Measurements from ENCODE around the gene IQGAP3. TPM values are rescaled to one million over a fixed set of nuclear protein-coding genes. Genes with fewer than 3 reads are reported as not detected.
A peak's percentile ranks its signal among the peaks of the same experiment; 100 is the strongest.

Gene IQGAP3
- polyA plus RNA-seq, 1 donor: 13.9 TPM

DNA sequence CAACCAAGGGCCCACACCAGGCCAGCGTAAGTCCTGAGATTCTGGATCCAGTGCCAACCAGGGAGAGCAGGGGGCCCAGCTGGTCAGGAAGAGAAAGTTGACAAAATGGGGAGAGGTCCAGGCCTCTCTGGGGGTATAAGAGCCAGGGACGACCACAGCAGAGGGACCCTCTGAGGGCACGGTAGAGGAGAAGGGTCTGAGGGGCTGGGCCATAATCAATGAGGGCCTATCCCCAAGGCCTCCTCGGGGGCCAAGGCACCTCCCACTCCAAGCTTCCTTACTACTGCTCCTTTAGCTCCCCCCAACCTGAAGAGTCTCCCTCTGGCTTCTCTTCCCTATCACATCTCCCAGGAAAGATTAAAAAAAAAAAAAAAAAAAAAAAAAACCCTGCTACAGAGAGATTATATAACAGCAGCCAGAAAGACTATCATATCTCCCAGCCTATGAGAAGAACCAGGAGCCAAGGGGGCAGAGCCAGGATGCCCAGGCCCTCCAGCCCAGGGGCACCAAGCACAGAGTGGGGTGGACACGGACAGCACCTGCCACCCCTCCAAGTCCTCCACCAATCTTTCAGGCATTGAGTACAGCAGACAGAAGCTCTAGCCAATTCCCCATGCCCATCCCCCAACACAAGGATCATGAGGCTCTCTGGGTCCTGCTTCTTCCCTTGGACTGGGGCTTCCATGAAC is 74.5 kb downstream of the IQGAP3 start:
- H3K27ac ChIP-seq (ENCODE audit: low read length): peak overlapping the region; percentile 8
- no CpG with 5 or more reads among the region's 5 CpGs for WGBS (ENCODE audit: insufficient coverage, low lambda C conversion rate)
- H3K4me3 ChIP-seq (ENCODE audit: low read length): no peak overlapping the region
- H3K36me3 ChIP-seq (ENCODE audit: control insufficient read depth, insufficient read depth, low read length): peaks cover 10% of the 10 kb centered on the region
- H3K27me3 ChIP-seq (ENCODE audit: control insufficient read depth, insufficient read depth, low read length): no peaks in the 10 kb centered on the region
- peak in 1 of 2 donors; percentile 50 for DNase-seq
- no peaks in the 10 kb centered on the region for H3K9me3 ChIP-seq (ENCODE audit: control insufficient read depth, low read depth, low read length)
- peaks cover 62% of the 10 kb centered on the region for H3K4me1 ChIP-seq (ENCODE audit: control insufficient read depth, insufficient read depth, low read length)

DNA sequence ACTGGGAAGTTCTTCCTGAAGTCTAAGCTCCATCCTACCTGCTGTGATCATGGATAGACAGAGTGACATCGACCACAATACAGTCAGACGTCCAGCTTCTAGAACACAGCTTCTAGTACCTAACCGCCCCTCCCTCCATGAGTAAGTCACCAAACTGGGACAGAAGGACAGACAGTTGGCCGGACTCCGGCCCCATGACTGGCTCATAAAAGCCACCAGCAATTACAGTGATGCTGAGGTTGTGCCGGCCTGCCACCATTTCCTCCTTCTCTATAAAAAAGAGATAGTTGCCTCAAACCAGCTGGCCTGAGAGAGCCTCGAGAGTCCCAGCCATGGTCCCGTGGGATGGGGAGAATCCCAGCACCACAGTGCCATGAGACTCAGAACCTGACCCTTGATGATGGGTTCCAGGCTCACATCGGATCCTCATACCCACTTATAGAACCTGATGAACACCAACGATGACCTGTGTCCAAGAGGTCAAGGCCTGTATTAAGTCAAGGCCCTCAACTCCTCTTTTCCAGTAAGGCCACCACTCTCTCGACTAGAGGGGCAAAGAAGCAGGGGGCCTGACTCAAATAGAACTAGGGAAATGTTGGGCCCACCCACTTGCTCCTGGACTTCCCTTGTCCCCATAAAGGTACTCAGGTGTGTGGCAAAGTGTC is 75.2 kb downstream of the IQGAP3 start:
- peak in 1 of 2 donors; percentile 66 for DNase-seq

DNA sequence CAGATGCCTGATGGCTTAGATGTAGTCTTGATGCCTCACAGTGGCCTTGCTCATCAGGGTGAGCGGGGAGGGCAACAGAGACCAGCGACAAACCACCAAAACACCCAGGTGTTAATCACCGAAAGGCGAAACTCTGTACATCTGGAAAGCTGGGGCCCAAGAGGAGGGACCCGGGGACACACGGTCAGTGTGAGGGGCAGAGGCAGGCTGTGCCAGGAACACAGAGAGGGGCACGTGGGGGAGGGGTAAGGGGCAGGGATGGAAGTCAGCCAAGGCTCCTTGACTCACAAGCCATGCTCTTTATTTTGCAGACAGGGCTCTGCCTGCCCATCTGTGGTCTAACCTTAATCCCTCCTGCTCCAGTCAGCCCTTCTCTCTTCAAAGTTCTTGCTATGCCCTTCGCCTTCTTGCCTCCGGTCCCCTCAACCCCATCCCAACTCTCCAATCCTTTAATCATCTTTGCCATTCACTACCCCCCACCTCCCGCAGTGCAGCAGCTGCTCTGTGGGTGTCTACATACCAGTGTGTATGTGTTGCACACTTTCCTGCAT is 76.1 kb downstream of the IQGAP3 start:
- peaks cover 18% of the 10 kb centered on the region for H3K36me3 ChIP-seq (ENCODE audit: control insufficient read depth, insufficient read depth, low read length)
- H3K4me3 ChIP-seq (ENCODE audit: low read length): no peak overlapping the region
- H3K27ac ChIP-seq (ENCODE audit: low read length): peak overlapping the region; percentile 11
- DNase-seq: no peak
- H3K4me1 ChIP-seq (ENCODE audit: control insufficient read depth, insufficient read depth, low read length): peaks cover 59% of the 10 kb centered on the region
- H3K9me3 ChIP-seq (ENCODE audit: control insufficient read depth, low read depth, low read length): no peaks in the 10 kb centered on the region
- WGBS (ENCODE audit: insufficient coverage, low lambda C conversion rate): 83% methylated on average over 2 of the region's 10 CpGs
- no peaks in the 10 kb centered on the region for H3K27me3 ChIP-seq (ENCODE audit: control insufficient read depth, insufficient read depth, low read length)

More for the DNA sequence above, 75.2 kb downstream of the IQGAP3 start:
- Histone ChIP-seq H3K27me3 (ENCODE audit: control insufficient read depth, insufficient read depth, low read length) (no peaks in the 10 kb centered on the region), H3K9me3 (ENCODE audit: control insufficient read depth, low read depth, low read length) (no peaks in the 10 kb centered on the region), H3K36me3 (ENCODE audit: control insufficient read depth, insufficient read depth, low read length) (peaks cover 12% of the 10 kb centered on the region), H3K27ac (ENCODE audit: low read length) (peak overlapping the region; percentile 11), H3K4me3 (ENCODE audit: low read length) (no peak overlapping the region), H3K4me1 (ENCODE audit: control insufficient read depth, insufficient read depth, low read length) (peaks cover 59% of the 10 kb centered on the region)
- WGBS (ENCODE audit: insufficient coverage, low lambda C conversion rate): no CpG with 5 or more reads among the region's 11 CpGs

DNA sequence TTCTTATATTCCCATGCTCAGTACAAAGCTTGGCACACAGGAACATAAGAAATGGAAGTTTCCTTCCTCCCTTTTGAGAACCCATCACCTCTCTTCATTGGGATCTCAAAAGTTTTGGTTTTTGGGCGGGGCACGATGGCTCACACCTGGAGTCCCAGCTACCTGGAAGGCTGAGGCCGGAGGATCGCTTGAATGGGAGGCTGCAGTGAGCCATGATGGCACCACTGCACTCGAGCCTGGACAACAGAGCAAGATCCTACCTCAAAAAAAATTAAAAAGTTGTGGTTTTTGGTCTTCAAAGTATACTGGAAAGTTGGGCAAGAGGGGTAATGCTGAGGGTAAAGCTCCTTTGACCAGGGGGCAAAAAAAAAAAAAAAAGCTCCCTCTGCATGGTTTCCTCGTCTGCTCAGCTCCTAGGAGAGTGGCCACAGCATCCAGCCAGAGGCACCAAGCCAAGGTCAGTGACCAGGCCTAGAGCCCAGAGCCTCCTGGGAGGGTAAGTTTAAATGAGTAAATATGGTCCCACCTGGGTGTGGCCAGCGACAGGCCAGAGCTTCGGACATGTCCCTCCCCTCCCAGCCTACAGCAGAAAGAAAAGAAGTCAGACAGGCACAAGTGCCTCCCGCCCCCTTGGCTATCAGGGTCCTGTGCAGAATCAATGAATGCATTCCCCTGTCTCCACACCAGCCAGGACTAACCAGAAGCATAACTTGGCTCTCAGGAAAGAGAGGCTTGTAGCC is 76.8 kb downstream of the IQGAP3 start:
- H3K27me3 ChIP-seq (ENCODE audit: control insufficient read depth, insufficient read depth, low read length): no peaks in the 10 kb centered on the region
- H3K27ac ChIP-seq (ENCODE audit: low read length): no peak overlapping the region
- DNase-seq: no peak
- H3K36me3 ChIP-seq (ENCODE audit: control insufficient read depth, insufficient read depth, low read length): peaks cover 22% of the 10 kb centered on the region
- peaks cover 67% of the 10 kb centered on the region for H3K4me1 ChIP-seq (ENCODE audit: control insufficient read depth, insufficient read depth, low read length)
- no peaks in the 10 kb centered on the region for H3K9me3 ChIP-seq (ENCODE audit: control insufficient read depth, low read depth, low read length)
- no CpG with 5 or more reads among the region's 9 CpGs for WGBS (ENCODE audit: insufficient coverage, low lambda C conversion rate)
- no peak overlapping the region for H3K4me3 ChIP-seq (ENCODE audit: low read length)

DNA sequence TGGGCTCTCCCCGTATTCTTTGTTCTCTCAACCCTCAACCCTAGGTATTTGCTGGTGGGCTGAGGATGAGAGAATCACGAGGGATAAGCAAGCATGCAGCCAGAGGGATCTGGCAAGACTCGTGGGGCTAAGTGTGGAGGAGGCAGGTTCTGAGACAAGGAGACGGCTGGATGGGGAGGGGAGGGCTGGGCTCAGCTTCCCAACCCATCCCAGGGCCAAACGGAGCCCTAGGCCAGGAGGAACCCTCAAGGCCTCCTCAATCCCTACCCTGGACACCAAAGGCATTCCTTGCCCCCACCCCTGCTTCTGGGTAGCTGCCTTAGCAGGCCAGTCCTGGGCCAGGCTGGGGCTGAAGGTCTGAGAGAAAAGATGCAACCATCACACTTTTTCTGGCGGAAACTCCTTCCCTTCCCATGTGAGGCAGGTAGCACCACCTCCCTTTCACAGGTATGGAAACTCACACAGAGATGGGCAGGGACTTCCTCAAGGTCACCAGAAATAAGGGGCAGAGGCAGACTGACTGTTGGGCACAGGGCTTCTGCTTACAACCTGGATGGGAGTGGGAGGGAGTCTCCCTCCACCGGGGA is 78.0 kb downstream of the IQGAP3 start:
- H3K27me3 ChIP-seq (ENCODE audit: control insufficient read depth, insufficient read depth, low read length): no peaks in the 10 kb centered on the region
- H3K36me3 ChIP-seq (ENCODE audit: control insufficient read depth, insufficient read depth, low read length): peaks cover 22% of the 10 kb centered on the region
- no peak overlapping the region for H3K27ac ChIP-seq (ENCODE audit: low read length)
- H3K4me1 ChIP-seq (ENCODE audit: control insufficient read depth, insufficient read depth, low read length): peaks cover 78% of the 10 kb centered on the region
- no peak for DNase-seq
- 100% methylated on average over 1 of the region's 7 CpGs for WGBS (ENCODE audit: insufficient coverage, low lambda C conversion rate)
- H3K4me3 ChIP-seq (ENCODE audit: low read length): no peak overlapping the region
- H3K9me3 ChIP-seq (ENCODE audit: control insufficient read depth, low read depth, low read length): no peaks in the 10 kb centered on the region

DNA sequence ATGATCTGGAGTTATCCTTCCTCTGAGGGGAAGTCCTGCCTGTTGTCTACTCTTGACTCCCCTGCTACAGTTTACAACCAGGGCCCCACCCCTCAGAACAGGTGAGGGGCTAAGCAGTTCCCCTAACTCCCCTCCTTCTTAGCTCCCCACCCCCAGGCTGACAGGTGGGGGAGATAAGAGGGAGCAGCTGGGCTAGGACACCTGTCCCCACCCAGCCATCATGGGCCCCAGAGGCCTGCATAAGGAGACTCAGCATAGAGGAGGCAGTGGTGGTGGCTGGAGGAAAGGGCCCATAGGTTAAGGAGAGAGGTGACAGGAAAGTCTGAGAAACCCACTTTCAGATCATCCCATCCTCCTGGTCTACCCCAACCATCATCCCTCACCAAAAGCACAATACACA is 78.6 kb downstream of the IQGAP3 start:
- no peak overlapping the region for H3K4me3 ChIP-seq (ENCODE audit: low read length)
- H3K27me3 ChIP-seq (ENCODE audit: control insufficient read depth, insufficient read depth, low read length): no peaks in the 10 kb centered on the region
- H3K27ac ChIP-seq (ENCODE audit: low read length): no peak overlapping the region
- peaks cover 80% of the 10 kb centered on the region for H3K4me1 ChIP-seq (ENCODE audit: control insufficient read depth, insufficient read depth, low read length)
- no peak for DNase-seq
- H3K9me3 ChIP-seq (ENCODE audit: control insufficient read depth, low read depth, low read length): no peaks in the 10 kb centered on the region
- peaks cover 22% of the 10 kb centered on the region for H3K36me3 ChIP-seq (ENCODE audit: control insufficient read depth, insufficient read depth, low read length)

DNA sequence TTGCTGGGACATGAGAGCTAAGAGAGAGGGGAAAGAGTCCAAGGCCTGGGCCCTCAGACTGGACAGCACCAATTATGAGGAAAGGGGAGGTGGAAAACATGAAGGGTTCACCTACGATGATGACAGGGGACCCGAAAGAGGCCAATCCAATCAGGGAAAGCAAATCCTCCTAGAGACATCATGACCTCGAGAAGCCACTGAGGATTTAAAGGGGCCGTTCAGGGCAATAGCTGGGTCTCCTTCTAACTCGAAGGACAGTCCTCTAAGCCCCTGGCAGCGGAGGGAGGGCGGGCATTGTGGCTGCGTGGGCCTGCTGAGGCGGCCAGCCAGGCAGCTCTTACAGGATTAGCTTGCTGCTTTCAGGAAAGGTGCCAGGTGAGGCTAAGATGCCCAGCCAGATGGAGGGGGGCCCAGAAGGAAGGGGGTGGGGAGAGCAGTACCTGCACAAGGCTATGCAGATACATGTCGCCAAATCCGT is 79.2 kb downstream of the IQGAP3 start:
- no peak overlapping the region for H3K4me3 ChIP-seq (ENCODE audit: low read length)
- no peak overlapping the region for H3K27ac ChIP-seq (ENCODE audit: low read length)
- no peaks in the 10 kb centered on the region for H3K9me3 ChIP-seq (ENCODE audit: control insufficient read depth, low read depth, low read length)
- WGBS (ENCODE audit: insufficient coverage, low lambda C conversion rate): no CpG with 5 or more reads among the region's 11 CpGs
- DNase-seq: no peak
- no peaks in the 10 kb centered on the region for H3K27me3 ChIP-seq (ENCODE audit: control insufficient read depth, insufficient read depth, low read length)
- peaks cover 26% of the 10 kb centered on the region for H3K36me3 ChIP-seq (ENCODE audit: control insufficient read depth, insufficient read depth, low read length)
- peaks cover 76% of the 10 kb centered on the region for H3K4me1 ChIP-seq (ENCODE audit: control insufficient read depth, insufficient read depth, low read length)

DNA sequence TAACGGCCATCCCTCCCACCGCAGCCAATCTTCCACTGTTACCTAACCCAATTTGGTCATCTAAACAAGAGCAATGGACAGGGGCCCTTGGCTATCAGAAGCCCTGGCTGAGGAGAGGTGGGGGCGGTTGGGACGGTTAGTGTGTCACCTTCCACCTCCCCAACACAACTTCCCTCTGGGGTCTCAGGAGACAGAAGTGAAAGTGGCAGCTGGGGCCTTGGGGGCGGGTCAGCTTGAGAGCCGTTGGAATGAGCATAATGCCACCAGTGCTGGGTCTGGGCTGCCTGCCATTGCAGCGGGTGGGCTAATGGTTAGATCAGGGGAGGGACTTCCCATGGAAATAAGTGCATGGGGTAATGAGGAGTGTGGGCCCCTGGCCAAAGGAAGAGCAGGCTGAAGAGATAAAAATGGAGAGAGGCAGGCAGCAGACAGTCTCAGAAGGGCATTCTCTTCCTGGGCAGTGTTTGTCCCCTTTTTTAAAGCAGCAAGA is 79.7 kb downstream of the IQGAP3 start:
- no peak overlapping the region for H3K4me3 ChIP-seq (ENCODE audit: low read length)
- H3K4me1 ChIP-seq (ENCODE audit: control insufficient read depth, insufficient read depth, low read length): peaks cover 71% of the 10 kb centered on the region
- H3K9me3 ChIP-seq (ENCODE audit: control insufficient read depth, low read depth, low read length): no peaks in the 10 kb centered on the region
- H3K27me3 ChIP-seq (ENCODE audit: control insufficient read depth, insufficient read depth, low read length): no peaks in the 10 kb centered on the region
- DNase-seq: no peak
- H3K36me3 ChIP-seq (ENCODE audit: control insufficient read depth, insufficient read depth, low read length): peaks cover 30% of the 10 kb centered on the region
- no peak overlapping the region for H3K27ac ChIP-seq (ENCODE audit: low read length)
- WGBS (ENCODE audit: insufficient coverage, low lambda C conversion rate): no CpG with 5 or more reads among the region's 7 CpGs

DNA sequence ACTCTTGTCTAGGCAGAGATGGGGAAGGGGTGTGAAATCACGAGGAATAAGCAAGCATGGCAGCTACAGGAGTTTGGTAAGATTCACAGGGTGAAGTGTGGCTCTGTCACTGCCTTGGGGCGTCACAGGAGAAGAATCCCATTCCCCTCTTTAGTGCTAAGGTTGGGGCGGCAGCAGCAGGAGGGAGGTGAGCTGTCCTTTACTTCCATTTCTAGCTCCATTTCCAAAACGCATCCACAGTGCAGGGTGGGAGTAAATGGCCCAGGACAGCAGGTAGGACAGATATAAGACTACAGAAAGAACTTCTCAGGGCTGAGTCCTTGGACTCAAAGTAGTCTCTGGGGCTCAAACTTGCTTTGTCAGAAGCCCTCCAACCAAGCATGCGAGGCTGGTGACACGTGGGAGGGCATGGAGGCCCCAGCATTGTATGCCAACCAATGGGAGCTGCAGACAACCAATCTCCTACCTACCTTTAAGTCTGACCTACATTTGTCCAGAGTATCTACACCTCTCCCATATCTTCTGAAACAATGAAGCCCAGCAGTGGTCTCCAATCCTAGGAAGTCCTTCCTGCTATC is 80.3 kb downstream of the IQGAP3 start:
- H3K27me3 ChIP-seq (ENCODE audit: control insufficient read depth, insufficient read depth, low read length): no peaks in the 10 kb centered on the region
- peaks cover 66% of the 10 kb centered on the region for H3K4me1 ChIP-seq (ENCODE audit: control insufficient read depth, insufficient read depth, low read length)
- no peak overlapping the region for H3K27ac ChIP-seq (ENCODE audit: low read length)
- DNase-seq: no peak
- peaks cover 30% of the 10 kb centered on the region for H3K36me3 ChIP-seq (ENCODE audit: control insufficient read depth, insufficient read depth, low read length)
- WGBS (ENCODE audit: insufficient coverage, low lambda C conversion rate): no CpG with 5 or more reads among the region's 6 CpGs
- H3K9me3 ChIP-seq (ENCODE audit: control insufficient read depth, low read depth, low read length): no peaks in the 10 kb centered on the region
- no peak overlapping the region for H3K4me3 ChIP-seq (ENCODE audit: low read length)

Data from large intestine (tissue), 3 donors.